HG03095 (cell line): ENCODE data around the gene GALNT17.
"Not testable (repeated sequence)": the region's sequence is repeated elsewhere in the genome, so short reads cannot be mapped to it uniquely, and the experiment has no call there.

Source experiments
- ATAC-seq: cut with Tn5 transposase; IDR thresholded peaks from one replicate; pipeline ENCODE4 v1.9.1; 2021; ENCODE audit warnings: moderate library complexity; ENCODE audit not compliant: unreplicated experiment

GALNT17 gene

DNA sequence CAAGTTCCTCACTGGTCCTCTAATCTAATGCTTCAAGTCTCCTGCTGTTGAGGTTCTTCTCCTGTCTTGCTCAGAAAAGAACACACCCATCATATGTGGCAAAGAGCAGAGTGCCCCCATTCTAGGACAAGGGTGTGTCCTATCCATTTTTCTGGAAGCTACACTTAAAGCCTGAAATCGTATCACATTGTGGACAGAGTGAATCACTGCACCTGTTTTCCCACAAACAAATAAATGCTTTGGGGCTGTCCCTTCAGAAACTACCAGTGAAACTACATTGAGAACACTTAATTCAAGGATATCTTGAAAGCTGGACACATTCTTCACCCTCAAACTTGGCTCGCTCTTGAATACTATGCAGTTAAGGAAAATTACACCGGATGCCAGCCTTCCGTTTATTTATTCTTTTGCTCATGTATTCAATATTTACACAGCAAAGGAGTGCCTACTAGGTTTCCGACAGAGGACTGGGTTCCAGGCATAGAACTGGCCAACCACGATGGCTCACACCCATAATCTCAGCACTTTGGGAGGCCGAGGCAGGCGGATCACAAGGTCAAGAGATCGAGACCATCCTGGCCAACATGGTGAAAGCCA lies 473.0 kb downstream of the GALNT17 start:
- no peak for ATAC-seq

DNA sequence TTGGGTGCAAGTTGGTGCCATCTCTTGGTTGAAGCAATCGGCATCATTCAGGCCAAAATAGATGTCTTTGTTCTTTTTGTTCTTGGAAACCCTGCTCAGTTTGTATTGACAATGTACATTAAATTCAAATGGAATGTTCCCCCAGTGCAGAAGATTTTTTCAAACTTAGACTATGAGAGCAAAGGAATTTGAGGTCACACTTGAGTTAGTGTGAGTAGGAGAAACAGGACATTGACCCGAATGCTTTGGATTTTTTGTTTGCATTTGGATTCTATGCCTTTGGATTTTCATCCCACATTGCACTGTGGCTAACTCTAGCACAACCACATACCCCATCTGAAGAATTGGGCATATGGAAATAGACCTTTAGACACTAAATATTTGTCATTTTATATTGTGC lies 480.0 kb downstream of the GALNT17 start:
- no peak for ATAC-seq

DNA sequence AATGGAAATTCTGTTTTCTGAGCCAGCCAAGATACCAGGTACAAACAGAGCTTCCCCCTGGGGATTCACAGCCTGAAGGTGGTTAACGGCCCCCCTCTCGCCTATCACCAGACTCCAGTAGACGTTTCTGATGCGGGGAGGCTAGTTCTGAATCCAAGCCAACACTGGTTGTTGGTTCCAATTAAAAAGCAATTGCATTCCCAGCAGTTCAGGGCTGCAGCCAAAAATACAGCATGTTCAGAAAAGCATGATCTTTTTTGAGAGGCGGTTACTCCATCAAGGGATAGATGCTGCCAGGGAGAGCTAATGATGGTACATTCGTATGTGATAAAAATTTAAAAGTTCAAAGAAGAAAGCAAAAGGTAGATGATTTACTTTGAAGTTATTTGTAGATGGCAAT lies 481.0 kb downstream of the GALNT17 start:
- ATAC-seq = no peak

DNA sequence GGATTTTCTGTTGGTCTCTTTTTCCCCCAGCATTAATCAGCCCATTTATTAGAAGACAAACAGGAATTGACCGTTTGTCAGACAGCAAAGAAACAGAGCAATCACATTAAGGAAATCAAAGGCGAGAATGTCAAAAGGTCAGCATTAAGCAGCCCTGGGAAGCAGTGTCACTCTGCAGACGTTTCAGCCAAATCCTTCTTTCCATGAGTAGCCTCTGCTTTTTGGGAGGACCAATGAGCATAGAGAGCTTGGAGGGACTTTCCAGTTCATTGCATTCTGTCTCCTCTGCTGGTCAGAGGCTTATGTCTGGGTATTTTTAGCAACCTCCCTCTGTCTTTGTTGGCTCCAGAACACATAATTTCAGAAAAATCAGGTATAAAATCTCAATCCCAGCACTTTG lies 481.4 kb downstream of the GALNT17 start:
- ATAC-seq = no peak

DNA sequence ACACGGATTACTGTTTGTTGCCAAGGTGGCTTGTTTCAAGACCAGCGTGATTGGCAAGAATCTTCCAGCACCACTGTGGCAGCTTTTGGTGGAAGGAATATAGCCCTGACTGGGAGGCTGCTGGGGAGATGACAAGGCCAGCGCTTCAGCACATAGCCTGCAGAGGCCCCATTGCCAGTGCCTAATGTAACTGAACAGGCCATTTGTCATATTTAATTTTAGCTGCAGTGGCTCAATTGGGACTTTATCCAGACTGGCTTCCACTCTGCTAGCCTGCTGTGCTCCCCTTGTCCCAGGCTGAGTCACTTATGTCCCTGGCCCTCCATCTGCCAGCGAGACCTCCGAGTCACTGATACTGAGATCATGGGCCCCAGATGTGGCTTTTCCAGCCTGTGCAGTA lies 483.1 kb downstream of the GALNT17 start:
- ATAC-seq = no peak

DNA sequence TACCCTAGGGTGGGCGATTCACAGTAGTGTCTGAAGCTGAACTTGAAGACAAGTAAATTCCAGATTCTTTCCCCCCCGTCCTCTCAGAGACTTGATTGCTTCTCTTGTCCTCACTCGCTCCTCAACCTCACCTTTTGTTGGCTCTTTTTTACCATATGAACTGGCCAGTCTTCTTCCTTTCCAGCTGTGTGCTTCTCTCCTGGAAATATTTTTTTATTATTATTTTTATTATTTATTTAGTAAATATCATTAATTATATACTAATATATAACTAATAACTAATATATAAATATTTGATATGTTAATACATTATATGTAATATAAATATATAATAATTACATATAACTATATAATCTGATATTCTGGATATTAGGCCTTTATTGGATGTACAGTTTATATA lies 484.3 kb downstream of the GALNT17 start:
- ATAC-seq = no peak

DNA sequence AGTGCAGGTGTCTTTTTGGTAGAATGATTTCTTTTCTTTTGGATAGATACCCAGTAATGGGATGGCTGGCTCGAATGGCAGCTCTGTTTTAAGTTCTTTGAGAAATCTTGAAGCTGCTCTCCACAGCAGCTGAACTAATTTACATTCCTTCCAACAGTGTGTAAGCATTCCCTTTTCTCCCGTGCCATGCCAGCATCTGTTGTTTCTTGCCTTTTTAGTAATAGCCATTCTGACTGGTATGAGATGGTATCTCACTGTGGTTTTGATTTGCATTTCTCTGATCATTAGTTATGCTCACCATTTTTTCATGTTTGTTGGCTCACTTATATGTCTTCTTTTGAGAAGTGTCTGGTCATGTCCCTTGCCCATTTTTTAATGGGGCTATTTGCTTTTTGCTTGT lies 486.3 kb downstream of the GALNT17 start:
- no peak for ATAC-seq

DNA sequence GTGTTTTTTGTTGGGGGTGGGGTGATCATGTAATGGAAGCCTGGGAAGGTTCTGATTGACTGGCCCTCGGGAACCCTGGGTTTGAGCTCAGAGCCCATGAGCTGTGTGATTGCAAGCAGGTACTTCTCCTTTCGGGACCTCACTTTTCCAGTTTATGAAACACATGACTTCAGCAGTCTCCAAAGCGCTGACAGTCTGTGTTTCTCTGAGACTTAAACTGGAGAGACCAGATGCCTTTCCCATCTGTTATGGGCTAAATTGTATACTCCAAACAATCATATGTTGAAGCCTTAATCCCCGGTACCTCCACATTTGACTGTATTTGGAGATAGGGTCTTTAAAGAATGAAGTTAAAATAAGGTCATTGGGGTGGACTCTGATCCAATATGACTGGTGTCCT lies 493.6 kb downstream of the GALNT17 start:
- ATAC-seq = no peak

DNA sequence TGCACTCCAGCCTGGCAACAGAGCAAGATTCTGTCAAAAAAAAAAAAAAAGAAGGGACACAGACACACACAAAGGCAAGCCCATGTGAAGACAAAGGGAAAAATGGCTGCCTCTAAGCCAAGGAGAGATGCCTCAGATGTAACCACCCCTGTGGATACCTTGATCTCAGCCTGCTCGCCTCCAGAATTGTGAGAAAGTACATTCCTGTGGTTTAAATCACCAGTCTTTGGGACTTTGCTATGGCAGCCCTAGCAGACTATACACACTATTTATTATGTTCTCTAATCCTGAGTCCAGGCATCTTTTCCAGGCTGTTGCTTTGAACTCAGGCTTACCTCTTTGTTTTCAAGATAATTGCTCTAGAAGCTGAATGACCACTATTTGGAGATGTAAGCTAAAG lies 494.3 kb downstream of the GALNT17 start:
- no peak for ATAC-seq

DNA sequence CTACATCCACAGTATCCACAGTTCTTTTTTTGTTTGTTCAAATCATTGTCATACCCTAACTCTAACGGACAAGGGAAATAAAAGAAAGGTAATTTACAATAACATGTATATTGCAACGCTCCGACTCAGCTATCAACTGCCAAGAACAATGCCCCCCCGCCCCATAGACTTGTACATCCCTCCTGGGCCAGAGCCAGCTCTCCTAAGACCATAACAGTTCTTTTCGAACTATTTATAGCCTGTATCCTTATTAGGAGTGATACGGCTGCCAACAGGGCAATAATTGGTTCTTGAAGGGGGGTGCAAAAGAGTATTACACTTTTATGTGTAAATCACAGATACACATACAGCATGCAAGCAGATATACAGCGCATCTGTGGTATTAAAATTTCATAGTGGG lies 495.7 kb downstream of the GALNT17 start:
- ATAC-seq = no peak

DNA sequence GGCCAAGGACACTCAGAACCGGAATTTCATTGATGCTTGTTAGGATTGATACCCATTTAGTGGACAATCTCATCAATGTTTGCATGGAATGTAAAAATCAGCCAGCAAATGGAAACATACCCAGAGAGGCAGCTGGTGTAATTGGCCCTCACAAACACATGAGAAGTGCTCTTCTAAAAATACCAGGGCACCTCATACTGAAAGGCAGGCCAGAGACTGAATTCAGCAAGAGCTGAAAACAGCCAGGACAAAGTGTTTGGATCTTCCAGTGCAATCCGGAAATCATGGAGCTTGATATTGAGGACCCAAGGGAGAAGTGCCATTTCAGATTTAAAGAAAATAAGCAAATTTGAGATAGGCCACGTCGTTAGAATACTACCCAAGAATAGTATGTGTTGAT lies 498.6 kb downstream of the GALNT17 start:
- ATAC-seq = no peak

DNA sequence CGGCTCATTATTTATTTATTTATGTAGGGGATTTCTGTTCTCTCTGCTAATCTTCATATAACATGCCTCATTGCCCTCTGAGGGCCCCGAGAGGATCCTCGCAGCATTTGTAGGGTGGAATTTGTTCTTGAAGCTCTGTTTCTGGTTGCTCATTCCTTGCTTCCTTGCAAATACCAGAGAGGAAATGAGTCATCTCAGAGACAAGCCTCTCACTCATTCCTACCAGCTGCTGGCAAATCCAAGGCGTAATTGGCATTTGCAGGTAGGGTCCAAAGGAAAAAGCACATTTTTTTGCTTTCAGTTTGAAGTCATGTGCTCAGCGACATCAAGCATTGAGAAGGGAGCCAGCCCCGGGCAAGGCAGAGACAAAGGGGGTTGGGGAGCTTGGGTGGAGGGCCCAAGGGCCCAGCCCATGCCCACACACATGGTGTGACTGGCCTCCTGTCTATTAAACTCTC lies 501.6 kb downstream of the GALNT17 start:
- no peak for ATAC-seq

DNA sequence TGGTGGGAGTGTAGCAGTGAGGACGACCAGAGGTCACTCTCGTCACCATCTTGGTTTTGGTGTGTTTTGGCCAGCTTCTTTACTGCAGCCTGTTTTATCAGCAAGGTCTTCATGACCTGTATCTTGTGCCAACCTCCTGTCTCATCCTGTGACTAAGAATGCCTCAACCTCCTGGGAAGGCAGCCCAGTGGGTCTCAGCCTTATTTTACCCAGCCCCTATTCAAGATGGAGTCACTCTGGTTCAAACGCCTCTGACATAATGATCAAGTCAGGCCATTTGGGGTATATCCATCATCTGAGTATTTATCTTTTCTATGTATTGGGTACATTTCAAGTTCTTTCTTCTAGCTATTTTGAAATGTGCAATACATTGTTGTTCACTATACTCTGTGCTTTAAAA lies 503.9 kb downstream of the GALNT17 start:
- ATAC-seq = not testable (repeated sequence)

DNA sequence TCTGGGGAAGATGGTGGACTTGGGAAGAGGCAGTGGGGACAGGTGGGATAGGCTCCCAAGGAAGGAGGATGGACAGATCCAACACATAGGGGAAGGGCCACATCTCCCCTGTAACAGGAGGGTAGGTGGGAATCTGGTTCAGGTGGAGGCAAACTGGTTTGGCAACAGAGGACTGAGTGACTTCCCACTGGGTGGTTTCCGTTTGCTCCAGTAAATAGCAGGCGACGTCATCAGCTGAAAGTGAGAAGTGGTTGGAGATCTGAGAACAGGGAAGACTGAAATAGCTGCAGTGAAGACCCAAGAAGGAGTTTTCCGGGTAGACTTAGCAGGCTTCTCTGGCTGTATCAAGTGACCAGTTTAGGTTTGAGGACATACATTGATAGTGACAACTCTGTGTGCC lies 504.4 kb downstream of the GALNT17 start:
- no peak for ATAC-seq

DNA sequence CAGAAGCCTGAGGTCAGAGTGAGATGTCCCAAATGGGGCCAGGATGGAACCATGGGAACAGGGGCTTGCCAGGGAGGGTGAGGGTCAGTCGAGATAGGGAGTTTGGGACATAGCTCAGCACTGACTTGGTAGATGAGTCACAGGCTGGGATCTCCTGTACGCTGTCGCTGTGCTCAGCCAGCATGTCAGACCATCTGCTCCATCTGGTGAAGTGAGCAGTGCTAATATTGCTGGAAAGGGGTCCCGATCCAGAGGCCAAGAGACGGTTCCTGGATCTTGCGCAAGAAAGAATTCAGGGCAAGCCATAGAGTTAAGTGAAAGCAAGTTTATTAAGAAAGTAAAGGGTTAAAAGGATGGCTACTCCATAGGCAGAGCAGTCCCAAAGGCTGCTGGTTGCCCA lies 505.6 kb downstream of the GALNT17 start:
- ATAC-seq = no peak

DNA sequence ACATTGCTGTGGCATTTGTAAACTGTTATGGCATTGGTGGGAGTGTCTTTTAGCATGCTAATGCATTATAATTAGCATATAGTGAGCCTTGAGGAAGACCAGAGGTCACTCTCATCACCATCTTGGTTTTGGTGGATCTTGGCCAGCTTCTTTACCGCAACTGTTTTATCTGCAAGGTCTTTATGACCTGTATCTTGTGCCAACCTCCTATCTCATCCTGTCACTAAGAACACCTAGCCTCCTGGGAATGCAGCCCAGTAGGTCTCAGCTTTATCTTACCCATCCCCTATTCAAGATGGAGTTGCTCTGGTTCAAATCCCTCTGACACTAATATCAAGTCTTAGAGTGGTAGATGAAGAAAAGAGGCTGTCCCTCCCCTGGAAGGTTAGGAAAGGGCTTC lies 506.2 kb downstream of the GALNT17 start:
- ATAC-seq = no peak

DNA sequence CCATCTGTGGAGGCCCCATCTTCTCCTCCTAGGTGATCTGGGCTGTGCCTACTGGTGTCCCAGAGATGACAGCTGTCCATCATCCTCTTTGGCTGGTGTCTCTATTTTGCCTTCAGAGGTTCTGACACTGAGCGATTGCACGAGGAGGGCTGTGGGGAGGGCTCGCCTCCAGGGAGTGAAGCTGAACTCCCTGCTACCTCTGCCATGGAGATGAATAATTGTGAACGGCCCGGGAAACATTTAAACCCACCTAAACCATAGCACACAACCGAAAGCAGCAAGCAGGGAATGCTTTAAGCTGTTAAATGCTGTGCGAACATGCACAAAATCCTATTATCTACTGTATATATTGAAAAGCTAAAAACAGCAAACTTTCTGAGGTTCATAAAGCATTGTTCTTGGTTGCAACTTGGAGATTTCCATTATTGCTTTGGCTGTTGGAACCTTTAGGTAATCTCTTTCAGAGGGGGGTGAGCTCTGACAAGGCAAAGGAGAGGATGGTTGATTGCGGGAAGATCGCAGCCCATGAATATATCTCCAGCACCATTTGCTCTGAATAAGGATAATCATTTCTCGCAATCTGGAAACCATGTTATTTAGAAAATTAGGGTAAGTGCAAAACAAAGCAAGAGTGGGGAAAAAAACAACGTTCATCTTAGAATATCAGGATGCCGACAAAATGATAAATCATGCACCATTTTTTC lies 507.6 kb downstream of the GALNT17 start:
- ATAC-seq = no peak

DNA sequence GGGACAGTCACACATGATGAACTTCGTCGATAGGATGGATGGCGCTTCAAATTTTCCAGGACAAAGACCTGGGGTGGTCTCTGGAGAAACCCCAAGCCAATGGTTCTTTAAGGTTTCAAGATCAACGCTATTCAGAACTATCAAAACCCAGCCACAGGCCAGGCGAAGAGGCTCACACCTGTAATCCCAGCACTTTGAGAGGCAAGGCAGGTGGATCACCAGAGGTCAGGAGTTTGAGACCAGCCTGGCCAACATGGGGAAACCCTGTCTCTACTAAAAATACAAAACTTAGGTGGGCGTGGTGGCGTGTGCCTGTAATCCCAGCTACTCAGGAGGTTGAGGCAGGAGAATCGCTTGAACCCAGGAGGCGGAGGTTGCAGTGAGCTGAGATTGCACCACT lies 511.1 kb downstream of the GALNT17 start:
- ATAC-seq = not testable (repeated sequence)

DNA sequence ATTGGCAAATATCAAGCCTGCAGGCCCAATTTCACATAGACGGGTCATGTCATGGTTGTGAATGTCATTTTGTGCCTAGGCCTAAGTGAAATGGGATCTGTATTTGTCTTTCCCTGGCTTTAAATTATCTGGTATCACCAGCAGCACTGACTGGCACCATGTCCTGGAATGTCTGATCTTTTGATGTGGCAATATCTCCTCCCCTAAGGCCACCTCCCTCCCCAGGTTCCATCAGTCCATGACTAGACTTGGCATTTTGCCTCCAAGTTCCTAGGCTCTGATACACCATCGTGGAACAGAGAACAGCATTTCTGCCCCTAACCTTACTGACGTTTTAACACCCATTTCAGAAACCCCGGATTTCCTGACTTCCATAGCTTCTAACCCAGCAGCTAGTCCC lies 513.9 kb downstream of the GALNT17 start:
- no peak for ATAC-seq

DNA sequence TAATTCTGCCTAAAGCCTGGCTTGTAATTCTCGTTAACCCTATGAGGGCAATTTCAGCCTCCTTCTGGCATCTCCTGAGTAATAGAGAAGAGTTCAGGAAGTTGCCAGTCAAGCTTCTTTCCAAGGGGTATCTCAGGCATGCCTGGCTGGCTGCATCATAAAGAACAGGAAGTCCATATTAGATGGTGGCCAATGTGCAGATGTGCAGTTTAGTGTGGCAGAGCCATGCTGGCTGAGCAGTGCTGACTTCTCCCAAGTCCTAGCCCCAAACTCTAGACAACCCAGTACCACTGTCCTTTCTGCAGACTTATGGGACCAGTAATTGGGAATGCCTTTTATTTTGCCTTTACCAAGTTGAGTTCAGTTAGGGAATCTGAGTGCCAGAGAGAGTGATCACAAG lies 517.9 kb downstream of the GALNT17 start:
- no peak for ATAC-seq

DNA sequence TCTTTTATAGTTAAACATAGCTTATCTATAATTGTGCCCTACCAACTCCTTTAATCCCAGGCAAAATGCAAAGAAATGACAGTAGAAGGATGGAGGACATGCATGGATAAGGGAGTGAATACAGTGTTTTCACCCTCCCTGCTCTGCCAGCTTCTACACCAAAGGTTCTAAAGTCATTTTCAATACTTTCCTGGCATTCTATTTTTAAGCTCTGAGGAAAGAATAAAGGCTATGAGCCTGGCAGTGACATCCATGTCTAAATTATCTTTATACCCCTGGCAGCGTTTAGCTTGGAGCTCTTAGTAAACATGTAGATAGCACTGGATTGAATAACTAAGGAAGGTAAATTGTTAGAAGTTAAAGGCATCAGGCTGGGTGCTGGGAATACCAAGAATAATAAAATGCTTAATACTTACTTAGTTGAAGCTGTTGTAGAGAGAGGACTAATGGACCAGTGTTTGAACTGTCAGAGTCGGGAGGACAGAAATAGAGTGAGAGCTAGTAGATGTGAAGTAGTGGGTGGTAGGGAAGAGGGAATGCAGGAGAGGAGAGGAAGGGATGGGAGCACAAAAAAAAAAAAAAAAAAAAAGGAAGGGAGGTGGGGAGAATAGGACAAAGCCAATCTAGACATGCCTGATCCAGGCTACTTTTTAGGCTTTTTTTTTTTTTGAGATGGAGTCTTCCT lies 518.9 kb downstream of the GALNT17 start:
- ATAC-seq = no peak

DNA sequence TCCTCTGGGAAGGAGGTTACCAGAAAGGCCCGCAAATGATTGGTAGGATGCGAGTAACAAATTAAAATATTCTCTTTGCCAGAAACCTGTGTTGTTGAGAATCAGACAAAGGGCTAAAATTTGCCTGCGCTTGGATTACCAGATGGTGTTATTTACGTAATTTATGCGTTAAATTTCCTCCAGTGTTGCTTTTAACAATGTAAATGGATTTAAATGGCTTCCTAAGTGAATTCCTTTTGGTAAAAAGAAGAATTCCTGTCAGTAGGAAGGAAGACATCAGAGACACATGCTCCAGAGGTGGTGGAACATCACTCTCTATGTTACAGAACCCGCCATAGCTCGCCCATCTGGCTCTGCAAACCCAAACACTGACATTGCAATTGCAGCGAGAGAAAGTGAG lies 520.6 kb downstream of the GALNT17 start:
- ATAC-seq = no peak
